GM10248 (cell line): Measurements from ENCODE around the gene FAXC.
A peak's percentile ranks its signal among the peaks of the same experiment; 100 is the strongest.

Experiments used
- CTCF ChIA-PET: fragments of 300-600 bp; sonication (Branson Sonifier 250); formaldehyde crosslinking; extraction: SDS; loops from one replicate; lab custom pipeline; 2021; ENCODE audit warnings: antibody characterized with exemption; lab: Yijun Ruan, JAX
- POLR2A ChIA-PET: fragments of 350-650 bp; sonication (Branson Sonifier 250); formaldehyde crosslinking; extraction: SDS; loops from one replicate; lab custom pipeline; 2020; ENCODE audit warnings: antibody characterized with exemption; lab: Yijun Ruan, JAX
- DNase-seq: peaks from one replicate; pipeline ENCODE4 v3.0.0; 2012; ENCODE audit errors: extremely low spot score
- CTCF ChIP-seq: IDR thresholded peaks from 2 replicates; pipeline ENCODE4 v1.5.1; 2012; ENCODE audit warnings: mild to moderate bottlenecking, low read depth; ENCODE audit errors: extremely low read depth, missing control alignments, control extremely low read depth

Gene FAXC

GRCh38 chr6:99349171-99350141, at the start of gene FAXC:
Gene FAXC (minus strand): TSS chr6:99349674. CDS start chr6:99349372, 302 bp downstream.
- TF ChIP-seq CTCF = peak; percentile 12
- ChIA-PET CTCF (interaction anchor here (1.1 to 8.9 kb wide), 3 partner anchors 11 to 19 kb away, joined by 3 to 65 read pairs (median 5); no protein-coding TSS in a partner anchor), POLR2A (no interaction called here)
- peak; percentile 41 for DNase-seq

- no peak for DNase-seq
- ChIA-PET CTCF (interaction anchor here (1.0 to 4.6 kb wide), 4 partner anchors 16 to 67 kb away, joined by 4 to 27 read pairs (median 10); partner anchors contain the start of gene PNISR), POLR2A (no interaction called here)
- TF ChIP-seq CTCF = no peak
Observed at GRCh38 chr6:99397287-99397686, 47.8 kb upstream of the FAXC start.

GRCh38 chr6:99393698-99394531, 44.4 kb upstream of the FAXC start, which contains the start of gene COQ3:
Gene COQ3 (minus strand): TSS chr6:99394195. CDS start chr6:99394179, 16 bp downstream.
- peak; percentile 90 for DNase-seq
- CTCF ChIA-PET = interaction anchor here (1.0 to 4.6 kb wide), 12 partner anchors 9 to 64 kb away, joined by 3 to 27 read pairs (median 6); no protein-coding TSS in a partner anchor
- POLR2A ChIA-PET = interaction anchor here (0.7 to 1.0 kb wide), 3 partner anchors 9 to 335 kb away, joined by 3 to 9 read pairs (median 3); no protein-coding TSS in a partner anchor
- TF ChIP-seq CTCF = no peak

- TF ChIP-seq CTCF = no peak
- ChIA-PET POLR2A (interaction anchor here (0.7 to 1.0 kb wide), 3 partner anchors 9 to 335 kb away, joined by 3 to 9 read pairs (median 3); no protein-coding TSS in a partner anchor), CTCF (interaction anchor here (1.0 to 4.6 kb wide), 11 partner anchors 10 to 63 kb away, joined by 3 to 27 read pairs (median 7); no protein-coding TSS in a partner anchor)
- DNase-seq = peak; percentile 8
Observed at GRCh38 chr6:99393366-99393697, 43.9 kb upstream of the FAXC start.

- no peak for TF ChIP-seq CTCF
- POLR2A ChIA-PET = no interaction called here
- DNase-seq = no peak
- CTCF ChIA-PET = interaction anchor here (1.0 to 1.2 kb wide), 2 partner anchors 10 to 60 kb away, joined by 3 to 5 read pairs; no protein-coding TSS in a partner anchor
Observed at GRCh38 chr6:99390896-99391295, 41.4 kb upstream of the FAXC start.

GRCh38 chr6:99384507-99384906, 35.0 kb upstream of the FAXC start:
- DNase-seq = no peak
- no peak for TF ChIP-seq CTCF
- CTCF ChIA-PET = interaction anchor here (2.0 kb wide), 1 partner anchor 9 kb away, joined by 9 read pairs; the partner anchor contains the start of gene COQ3
- POLR2A ChIA-PET = no interaction called here
